ENCODE results near the gene TRIM8. TPM values are rescaled to one million over a fixed set of nuclear protein-coding genes. Genes with fewer than 3 reads are reported as not detected.

The TRIM8 gene
- total RNA-seq, 1 experiment from 2014 or later, result 36.3 TPM

DNA sequence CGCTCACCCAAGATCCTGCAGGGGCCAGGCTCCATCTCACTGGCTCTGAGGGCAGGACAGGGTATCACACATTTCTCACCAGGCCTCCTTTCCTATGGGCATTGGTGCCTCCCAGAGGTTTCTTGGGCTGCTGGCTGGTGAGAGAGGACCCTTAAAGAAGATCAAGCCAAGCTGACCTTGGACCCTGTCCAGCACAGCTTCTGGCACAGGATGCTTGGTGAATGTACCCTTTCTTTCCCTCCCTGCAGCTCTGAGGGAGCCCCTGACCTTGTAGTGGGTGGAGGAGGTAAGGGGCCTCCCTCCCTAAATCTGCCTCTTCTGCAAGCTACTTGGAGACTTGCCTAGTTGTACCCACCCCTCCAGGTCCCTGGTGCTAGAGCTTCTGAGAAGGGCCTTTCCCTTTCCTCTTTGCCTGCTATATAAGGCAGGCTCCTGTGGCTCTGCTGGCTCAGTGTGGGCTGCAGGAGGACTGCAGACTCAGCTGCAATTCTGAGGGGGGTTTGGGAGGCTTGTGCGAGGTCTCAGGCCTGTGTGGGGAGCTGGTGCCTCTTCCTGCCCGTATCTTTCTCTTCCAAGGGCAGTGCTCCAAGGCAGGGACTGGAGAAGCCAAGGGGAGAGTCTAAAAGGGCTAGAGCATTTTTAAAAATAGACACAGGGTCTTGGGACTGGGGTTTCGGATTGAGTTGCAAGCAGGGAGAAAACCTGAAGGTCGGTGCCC lies 11.7 kb upstream of the TRIM8 start:
- ChIA-PET CTCF (interaction anchor here (1.3 to 1.5 kb wide), 3 partner anchors 10 to 37 kb away, joined by 3 to 7 read pairs (median 4); no protein-coding TSS in a partner anchor), POLR2A (interaction anchor here (0.7 to 1.2 kb wide), 3 partner anchors 9 to 13 kb away, joined by 3 to 6 read pairs (median 3); no protein-coding TSS in a partner anchor)
- Mint-ChIP-seq H3K4me1 (peaks cover 66% of the 10 kb centered on the region), H3K4me3 (no peak overlapping the region), H3K27ac (peak overlapping the region; percentile 60; the same call in 1 of the 2 replicates), H3K27me3 (ENCODE audit: low read depth) (no peaks in the 10 kb centered on the region; the same call in 1 of the 2 replicates), H3K9me3 (peaks cover 3% of the 10 kb centered on the region; the same call in 1 of the 2 replicates), H3K36me3 (no peaks in the 10 kb centered on the region)
- ATAC-seq (no peak), DNase-seq (ENCODE audit: low spot score) (no peak)
- TF ChIP-seq ZNF317 (CRISPR knock-in tag; IDR thresholded peaks at IDR 0.05; ENCODE audit: borderline replicate concordance, low read depth), result no peak

DNA sequence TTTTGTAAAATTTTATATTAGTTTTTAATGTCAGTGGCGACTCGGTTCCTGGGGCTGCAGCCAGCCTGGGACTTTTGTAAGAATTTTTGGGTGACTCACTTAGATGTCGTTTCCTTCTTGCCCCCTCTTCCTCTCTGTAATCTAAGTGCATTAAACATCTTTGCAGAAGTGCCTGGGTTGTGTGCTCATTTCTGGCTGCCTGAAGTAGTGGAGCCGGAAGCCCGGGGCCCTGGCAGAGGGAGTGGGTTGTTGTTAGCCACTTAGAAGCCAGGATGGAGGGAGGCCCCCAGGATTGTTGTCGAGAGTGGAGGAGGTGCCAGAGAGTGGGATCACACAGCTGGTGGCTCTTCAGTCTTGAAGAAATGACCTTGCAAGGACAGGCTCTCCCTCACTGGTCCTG lies 11.0 kb upstream of the TRIM8 start:
- no peak overlapping the region for H3K27ac Mint-ChIP-seq
- H3K4me1 Mint-ChIP-seq, result peaks cover 58% of the 10 kb centered on the region
- H3K4me3 Mint-ChIP-seq, result no peak overlapping the region
- POLR2A ChIA-PET, result no interaction called here
- DNase-seq (ENCODE audit: low spot score), result no peak
- ATAC-seq, result no peak
- TF ChIP-seq ZNF219 (CRISPR knock-in tag; IDR thresholded peaks at IDR 0.05; ENCODE audit: borderline replicate concordance), result no peak
- no peak for TF ChIP-seq IRF2 (CRISPR knock-in tag; IDR thresholded peaks at IDR 0.05; ENCODE audit: borderline replicate concordance, low read depth)
- no peak for TF ChIP-seq SMAD3 (CRISPR knock-in tag; IDR thresholded peaks at IDR 0.05; ENCODE audit: borderline replicate concordance)
- no peak for TF ChIP-seq GRHL2 (CRISPR knock-in tag; IDR thresholded peaks at IDR 0.05; ENCODE audit: insufficient replicate concordance, severe bottlenecking)
- TF ChIP-seq HMGA2 (CRISPR knock-in tag; IDR thresholded peaks at IDR 0.05), result no peak
- TF ChIP-seq, protein P1, sequence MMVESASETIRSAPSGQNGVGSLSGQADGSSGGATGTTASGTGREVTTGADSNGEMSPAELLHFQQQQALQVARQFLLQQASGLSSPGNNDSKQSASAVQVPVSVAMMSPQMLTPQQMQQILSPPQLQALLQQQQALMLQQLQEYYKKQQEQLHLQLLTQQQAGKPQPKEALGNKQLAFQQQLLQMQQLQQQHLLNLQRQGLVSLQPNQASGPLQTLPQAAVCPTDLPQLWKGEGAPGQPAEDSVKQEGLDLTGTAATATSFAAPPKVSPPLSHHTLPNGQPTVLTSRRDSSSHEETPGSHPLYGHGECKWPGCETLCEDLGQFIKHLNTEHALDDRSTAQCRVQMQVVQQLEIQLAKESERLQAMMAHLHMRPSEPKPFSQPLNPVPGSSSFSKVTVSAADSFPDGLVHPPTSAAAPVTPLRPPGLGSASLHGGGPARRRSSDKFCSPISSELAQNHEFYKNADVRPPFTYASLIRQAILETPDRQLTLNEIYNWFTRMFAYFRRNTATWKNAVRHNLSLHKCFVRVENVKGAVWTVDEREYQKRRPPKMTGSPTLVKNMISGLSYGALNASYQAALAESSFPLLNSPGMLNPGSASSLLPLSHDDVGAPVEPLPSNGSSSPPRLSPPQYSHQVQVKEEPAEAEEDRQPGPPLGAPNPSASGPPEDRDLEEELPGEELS (CRISPR knock-in tag; IDR thresholded peaks at IDR 0.05), result no peak
- TF ChIP-seq, protein P2, sequence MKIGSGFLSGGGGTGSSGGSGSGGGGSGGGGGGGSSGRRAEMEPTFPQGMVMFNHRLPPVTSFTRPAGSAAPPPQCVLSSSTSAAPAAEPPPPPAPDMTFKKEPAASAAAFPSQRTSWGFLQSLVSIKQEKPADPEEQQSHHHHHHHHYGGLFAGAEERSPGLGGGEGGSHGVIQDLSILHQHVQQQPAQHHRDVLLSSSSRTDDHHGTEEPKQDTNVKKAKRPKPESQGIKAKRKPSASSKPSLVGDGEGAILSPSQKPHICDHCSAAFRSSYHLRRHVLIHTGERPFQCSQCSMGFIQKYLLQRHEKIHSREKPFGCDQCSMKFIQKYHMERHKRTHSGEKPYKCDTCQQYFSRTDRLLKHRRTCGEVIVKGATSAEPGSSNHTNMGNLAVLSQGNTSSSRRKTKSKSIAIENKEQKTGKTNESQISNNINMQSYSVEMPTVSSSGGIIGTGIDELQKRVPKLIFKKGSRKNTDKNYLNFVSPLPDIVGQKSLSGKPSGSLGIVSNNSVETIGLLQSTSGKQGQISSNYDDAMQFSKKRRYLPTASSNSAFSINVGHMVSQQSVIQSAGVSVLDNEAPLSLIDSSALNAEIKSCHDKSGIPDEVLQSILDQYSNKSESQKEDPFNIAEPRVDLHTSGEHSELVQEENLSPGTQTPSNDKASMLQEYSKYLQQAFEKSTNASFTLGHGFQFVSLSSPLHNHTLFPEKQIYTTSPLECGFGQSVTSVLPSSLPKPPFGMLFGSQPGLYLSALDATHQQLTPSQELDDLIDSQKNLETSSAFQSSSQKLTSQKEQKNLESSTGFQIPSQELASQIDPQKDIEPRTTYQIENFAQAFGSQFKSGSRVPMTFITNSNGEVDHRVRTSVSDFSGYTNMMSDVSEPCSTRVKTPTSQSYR (CRISPR knock-in tag; IDR thresholded peaks at IDR 0.05), result no peak
- no peak for TF ChIP-seq ETV6 (CRISPR knock-in tag; IDR thresholded peaks at IDR 0.05)
- TF ChIP-seq, protein P3, sequence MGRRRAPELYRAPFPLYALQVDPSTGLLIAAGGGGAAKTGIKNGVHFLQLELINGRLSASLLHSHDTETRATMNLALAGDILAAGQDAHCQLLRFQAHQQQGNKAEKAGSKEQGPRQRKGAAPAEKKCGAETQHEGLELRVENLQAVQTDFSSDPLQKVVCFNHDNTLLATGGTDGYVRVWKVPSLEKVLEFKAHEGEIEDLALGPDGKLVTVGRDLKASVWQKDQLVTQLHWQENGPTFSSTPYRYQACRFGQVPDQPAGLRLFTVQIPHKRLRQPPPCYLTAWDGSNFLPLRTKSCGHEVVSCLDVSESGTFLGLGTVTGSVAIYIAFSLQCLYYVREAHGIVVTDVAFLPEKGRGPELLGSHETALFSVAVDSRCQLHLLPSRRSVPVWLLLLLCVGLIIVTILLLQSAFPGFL (CRISPR knock-in tag; IDR thresholded peaks at IDR 0.05; ENCODE audit: borderline replicate concordance), result no peak
- TF ChIP-seq, protein P4, sequence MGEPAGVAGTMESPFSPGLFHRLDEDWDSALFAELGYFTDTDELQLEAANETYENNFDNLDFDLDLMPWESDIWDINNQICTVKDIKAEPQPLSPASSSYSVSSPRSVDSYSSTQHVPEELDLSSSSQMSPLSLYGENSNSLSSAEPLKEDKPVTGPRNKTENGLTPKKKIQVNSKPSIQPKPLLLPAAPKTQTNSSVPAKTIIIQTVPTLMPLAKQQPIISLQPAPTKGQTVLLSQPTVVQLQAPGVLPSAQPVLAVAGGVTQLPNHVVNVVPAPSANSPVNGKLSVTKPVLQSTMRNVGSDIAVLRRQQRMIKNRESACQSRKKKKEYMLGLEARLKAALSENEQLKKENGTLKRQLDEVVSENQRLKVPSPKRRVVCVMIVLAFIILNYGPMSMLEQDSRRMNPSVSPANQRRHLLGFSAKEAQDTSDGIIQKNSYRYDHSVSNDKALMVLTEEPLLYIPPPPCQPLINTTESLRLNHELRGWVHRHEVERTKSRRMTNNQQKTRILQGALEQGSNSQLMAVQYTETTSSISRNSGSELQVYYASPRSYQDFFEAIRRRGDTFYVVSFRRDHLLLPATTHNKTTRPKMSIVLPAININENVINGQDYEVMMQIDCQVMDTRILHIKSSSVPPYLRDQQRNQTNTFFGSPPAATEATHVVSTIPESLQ (CRISPR knock-in tag; IDR thresholded peaks at IDR 0.05), result no peak
- no peak for TF ChIP-seq ZNF138 (CRISPR knock-in tag; conservative IDR thresholded peaks at IDR 0.05)
- TF ChIP-seq, protein P5, sequence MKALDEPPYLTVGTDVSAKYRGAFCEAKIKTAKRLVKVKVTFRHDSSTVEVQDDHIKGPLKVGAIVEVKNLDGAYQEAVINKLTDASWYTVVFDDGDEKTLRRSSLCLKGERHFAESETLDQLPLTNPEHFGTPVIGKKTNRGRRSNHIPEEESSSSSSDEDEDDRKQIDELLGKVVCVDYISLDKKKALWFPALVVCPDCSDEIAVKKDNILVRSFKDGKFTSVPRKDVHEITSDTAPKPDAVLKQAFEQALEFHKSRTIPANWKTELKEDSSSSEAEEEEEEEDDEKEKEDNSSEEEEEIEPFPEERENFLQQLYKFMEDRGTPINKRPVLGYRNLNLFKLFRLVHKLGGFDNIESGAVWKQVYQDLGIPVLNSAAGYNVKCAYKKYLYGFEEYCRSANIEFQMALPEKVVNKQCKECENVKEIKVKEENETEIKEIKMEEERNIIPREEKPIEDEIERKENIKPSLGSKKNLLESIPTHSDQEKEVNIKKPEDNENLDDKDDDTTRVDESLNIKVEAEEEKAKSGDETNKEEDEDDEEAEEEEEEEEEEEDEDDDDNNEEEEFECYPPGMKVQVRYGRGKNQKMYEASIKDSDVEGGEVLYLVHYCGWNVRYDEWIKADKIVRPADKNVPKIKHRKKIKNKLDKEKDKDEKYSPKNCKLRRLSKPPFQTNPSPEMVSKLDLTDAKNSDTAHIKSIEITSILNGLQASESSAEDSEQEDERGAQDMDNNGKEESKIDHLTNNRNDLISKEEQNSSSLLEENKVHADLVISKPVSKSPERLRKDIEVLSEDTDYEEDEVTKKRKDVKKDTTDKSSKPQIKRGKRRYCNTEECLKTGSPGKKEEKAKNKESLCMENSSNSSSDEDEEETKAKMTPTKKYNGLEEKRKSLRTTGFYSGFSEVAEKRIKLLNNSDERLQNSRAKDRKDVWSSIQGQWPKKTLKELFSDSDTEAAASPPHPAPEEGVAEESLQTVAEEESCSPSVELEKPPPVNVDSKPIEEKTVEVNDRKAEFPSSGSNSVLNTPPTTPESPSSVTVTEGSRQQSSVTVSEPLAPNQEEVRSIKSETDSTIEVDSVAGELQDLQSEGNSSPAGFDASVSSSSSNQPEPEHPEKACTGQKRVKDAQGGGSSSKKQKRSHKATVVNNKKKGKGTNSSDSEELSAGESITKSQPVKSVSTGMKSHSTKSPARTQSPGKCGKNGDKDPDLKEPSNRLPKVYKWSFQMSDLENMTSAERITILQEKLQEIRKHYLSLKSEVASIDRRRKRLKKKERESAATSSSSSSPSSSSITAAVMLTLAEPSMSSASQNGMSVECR (CRISPR knock-in tag; IDR thresholded peaks at IDR 0.05; ENCODE audit: borderline replicate concordance), result no peak
- TF ChIP-seq RORB (CRISPR knock-in tag; IDR thresholded peaks at IDR 0.05), result no peak
- no peak for TF ChIP-seq ZBTB21 (CRISPR knock-in tag; IDR thresholded peaks at IDR 0.05; ENCODE audit: borderline replicate concordance)
- TF ChIP-seq, protein P6, sequence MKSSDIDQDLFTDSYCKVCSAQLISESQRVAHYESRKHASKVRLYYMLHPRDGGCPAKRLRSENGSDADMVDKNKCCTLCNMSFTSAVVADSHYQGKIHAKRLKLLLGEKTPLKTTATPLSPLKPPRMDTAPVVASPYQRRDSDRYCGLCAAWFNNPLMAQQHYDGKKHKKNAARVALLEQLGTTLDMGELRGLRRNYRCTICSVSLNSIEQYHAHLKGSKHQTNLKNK (CRISPR knock-in tag; IDR thresholded peaks at IDR 0.05), result no peak
- no peak for TF ChIP-seq ELF4 (CRISPR knock-in tag; IDR thresholded peaks at IDR 0.05; ENCODE audit: low read depth)
- no peak for TF ChIP-seq ZNF423 (CRISPR knock-in tag; IDR thresholded peaks at IDR 0.05)
- no peak for TF ChIP-seq CREM (CRISPR knock-in tag; IDR thresholded peaks at IDR 0.05)
- H3K36me3 Mint-ChIP-seq, result no peaks in the 10 kb centered on the region
- peaks cover 3% of the 10 kb centered on the region; the same call in 1 of the 2 replicates for H3K9me3 Mint-ChIP-seq
- H3K27me3 Mint-ChIP-seq (ENCODE audit: low read depth), result no peaks in the 10 kb centered on the region; the same call in 1 of the 2 replicates
- CTCF ChIA-PET, result interaction anchor here (0.9 to 1.3 kb wide), 4 partner anchors 11 to 37 kb away, joined by 3 to 4 read pairs (median 3); partner anchors contain the start of gene TRIM8

Measured in WTC11 (cell line).